GM18861 (cell line): ENCODE data around the gene SYDE2.
"Not testable (repeated sequence)": the region's sequence is repeated elsewhere in the genome, so short reads cannot be mapped to it uniquely, and the experiment has no call there.

ENCODE experiments used
- ATAC-seq: cut with Tn5 transposase; IDR thresholded peaks from one replicate; pipeline ENCODE4 v1.9.1; 2021; ENCODE audit not compliant: unreplicated experiment

Gene SYDE2

GRCh38 chr1:85200463-85201339, at the start of gene SYDE2:
SYDE2 (minus strand) TSS chr1:85201016; CDS start chr1:85200996, 20 bp downstream.
- peak; percentile 63 for ATAC-seq

- ATAC-seq: not testable (repeated sequence)
Measured at GRCh38 chr1:85249042-85249441, 48.2 kb upstream of the SYDE2 start.

DNA sequence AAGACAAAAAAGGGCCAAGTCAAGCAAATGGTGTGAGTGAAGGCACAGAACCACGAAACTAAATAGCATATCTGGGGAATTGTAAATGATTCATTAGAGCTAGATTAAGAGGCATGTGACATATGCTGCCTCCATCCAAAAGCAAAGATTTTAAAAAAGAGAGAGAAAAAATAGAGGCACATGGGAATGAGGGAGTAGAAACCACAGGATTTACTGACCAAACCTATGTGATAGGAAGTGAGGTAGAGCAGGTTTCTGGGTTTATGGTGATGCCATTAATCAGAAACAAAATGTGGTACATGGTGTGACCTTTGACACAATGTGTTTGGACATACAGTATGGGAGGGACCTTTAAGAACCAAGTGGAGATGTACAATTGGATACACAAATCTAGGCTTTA, 45.1 kb upstream of the SYDE2 start:
- no peak for ATAC-seq

DNA sequence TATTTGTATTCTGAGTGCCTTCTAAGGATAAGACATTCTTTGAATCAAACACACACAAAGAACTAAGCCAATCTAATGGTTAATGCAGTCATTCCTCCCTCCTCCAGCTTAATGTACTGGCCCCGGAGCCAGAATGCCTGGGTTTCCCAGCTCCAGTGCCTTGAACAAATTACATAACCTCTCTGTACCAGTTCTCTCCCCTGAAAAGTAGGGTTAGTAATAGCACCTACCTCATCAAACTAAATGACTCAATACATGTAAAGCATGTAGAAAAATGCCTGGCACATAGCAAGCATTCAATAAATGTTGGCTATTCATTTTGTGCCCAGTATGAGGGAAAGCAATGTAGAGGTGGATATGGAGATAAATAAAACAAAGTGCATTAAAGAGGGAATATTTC, 44.6 kb upstream of the SYDE2 start:
- ATAC-seq: no peak

- ATAC-seq: no peak
Measured at GRCh38 chr1:85244271-85245061, 43.6 kb upstream of the SYDE2 start.

GRCh38 chr1:85243372-85243771, 42.6 kb upstream of the SYDE2 start:
- no peak for ATAC-seq

DNA sequence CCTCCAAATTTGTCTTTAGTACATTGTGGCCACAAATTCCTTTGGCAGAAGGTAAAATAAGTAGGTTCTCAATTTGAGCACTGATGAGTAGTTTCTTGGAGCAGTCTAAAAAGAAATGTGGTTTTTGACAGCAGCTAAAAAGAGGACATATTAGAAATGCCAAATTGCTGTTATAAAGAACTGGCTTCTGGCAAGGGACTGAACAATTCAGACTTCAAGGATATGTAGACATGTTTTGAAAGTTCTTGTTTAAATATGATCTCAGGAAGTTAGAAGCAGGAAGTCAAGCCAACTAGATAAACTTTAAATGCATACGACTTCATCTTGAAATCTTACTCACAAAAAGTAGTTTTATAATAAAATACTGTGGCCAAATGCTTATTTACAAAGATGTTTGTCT, 39.8 kb upstream of the SYDE2 start:
- ATAC-seq: no peak

- no peak for ATAC-seq
Measured at GRCh38 chr1:85240174-85240601, 39.4 kb upstream of the SYDE2 start.

DNA sequence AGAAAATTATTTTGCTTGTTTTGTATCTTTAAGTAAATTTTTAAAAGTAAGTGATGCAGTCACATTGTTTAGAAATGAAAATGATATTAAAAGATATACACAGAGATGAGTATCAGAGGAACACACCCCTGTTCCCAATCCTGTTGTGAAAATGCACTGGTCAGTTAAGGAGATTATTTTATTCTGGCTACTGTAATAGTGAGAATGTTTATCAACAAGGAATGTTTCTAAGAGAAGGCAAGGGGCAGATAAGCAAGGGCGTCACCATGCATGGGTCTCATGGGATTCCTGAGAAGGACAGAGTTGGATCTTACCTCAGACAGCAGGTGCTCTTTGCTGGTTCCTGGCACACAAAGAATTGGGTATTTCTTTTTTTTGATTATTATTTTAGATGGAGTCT, 36.8 kb upstream of the SYDE2 start:
- no peak for ATAC-seq

- ATAC-seq: no peak
Measured at GRCh38 chr1:85230305-85230977, 29.6 kb upstream of the SYDE2 start.

DNA sequence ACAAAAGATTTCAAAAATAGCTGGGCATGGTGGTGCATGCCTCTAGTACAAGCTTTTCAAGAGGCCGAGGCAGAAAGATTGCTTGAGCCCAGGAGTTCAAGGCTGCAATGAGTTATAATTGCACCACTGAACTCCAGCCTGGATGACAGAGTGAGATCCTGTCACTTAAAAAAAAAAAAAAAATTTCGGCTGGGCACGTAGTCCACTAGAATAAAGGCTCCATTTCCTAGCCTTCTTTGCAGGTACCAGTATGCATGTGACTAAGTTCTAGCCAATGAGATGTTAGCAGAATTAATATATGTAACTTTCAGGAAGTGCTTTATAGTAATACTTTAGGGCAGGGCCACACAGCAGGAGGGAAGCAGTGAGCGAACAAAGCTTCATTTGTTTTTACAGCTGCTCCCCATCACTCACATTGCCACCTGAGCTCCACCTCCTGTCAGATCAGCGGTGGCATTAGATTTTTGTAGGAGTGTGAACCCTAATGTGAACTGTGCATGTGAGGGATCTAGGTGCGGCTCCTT, 28.8 kb upstream of the SYDE2 start:
- ATAC-seq: no peak

DNA sequence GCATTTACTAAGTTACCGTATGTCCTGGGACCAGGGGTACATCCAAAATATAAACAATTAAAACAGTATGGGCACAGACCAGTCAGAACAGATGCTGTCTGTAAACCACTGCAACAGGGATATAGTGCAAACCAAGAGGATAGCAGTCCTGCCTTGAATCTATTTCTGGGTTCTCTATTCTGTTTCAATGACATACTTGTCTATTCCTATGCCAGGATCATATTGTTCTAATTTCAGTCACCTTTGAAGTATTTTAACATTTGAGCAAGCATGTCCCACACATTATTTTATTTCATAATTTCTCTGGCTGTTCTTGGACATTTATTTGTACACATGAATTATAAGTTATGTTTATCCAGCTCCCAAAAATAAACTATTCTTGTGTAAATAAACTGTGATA, 28.2 kb upstream of the SYDE2 start:
- no peak for ATAC-seq

DNA sequence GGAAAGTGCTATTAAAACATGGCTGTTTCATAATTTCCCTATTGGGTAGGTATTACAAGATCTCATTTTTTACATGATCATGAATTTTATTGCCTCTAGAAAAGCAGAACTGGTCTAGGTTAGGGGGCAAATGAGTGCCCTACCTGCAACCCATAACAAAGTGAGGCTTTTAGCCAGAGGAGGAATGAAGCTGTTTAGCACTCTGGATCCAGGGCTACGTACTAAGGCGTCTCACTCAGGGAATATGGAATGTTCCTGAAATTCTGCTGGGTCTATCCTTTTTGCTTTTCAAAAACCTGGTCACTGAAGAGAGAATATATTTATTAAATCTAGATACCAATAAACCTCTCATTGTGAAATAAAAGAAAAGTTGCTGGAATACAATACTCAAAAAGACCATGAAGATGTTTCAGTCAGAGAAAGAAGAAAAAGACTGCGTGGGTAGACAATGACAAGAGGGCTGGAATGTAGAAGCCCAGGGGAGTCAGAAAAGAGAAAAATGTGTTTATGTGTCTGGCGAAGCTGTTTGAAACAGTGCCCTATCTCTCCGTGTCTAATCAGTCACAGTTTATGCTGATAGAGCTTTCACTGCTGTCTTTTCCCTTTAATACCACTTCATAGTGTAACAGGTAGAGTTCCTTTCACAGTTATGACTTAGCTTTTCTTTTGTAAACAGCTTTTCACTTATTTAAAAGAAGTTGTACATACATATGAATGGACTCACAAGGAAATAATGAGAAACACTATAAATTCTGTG, 25.0 kb upstream of the SYDE2 start:
- no peak for ATAC-seq

- ATAC-seq: no peak
Measured at GRCh38 chr1:85224734-85225623, 24.2 kb upstream of the SYDE2 start.

DNA sequence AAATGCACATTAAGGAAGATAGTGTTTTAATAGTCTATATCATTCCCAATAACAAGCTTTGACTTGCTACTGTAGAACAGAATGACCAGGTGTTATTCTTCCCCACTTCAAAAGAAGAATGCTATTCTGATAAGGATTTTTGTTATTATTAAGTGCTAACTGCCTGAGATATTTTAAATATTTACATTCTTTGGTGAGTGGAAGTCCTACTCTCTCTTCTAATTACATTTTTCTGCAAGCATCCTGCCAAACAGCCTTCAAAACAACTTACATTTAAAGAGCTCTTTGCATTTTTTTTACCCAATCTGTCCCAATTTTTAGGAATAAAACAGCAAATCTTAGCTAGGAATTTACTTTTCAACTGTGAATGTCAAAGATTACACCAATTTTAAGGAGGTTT, 23.5 kb upstream of the SYDE2 start:
- ATAC-seq: no peak

GRCh38 chr1:85223334-85223733, 22.5 kb upstream of the SYDE2 start:
- no peak for ATAC-seq

- no peak for ATAC-seq
Measured at GRCh38 chr1:85220756-85221201, 20.0 kb upstream of the SYDE2 start.

DNA sequence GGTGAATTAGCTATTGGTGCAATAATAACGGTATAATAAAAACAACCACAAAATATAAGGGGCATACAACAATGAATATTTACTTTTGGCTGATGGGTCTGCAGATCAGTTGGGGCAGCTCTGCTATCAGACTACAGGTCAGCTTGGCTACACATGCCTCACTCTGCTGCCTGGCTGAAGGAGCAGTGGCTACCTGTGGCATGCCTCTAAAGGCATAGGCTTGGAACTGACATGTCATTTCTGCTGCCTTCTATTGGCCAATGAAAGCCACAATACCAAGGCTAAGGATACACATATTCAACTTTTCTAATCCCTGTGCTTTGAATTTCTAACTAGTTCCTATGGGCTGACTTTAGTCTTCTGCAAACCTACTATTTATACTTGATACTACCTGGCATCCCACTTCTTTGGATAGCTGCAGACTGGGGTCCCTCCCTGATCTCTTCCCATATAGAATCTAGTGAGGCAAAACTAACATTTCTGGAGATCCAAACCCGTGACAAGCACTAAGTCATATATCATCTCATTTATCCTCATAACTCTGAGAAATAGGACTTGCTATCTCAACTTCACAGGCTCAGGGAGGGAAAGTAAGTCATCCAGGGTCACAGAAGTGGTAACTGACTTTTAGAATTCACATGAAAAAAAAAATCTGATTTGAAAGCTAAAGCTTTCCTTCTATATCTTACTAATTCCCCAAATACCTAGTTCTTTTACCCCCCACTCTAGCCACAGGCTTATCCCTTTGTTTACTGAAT, 19.2 kb upstream of the SYDE2 start:
- ATAC-seq: no peak

- no peak for ATAC-seq
Measured at GRCh38 chr1:85216697-85217096, 15.9 kb upstream of the SYDE2 start.
